DOHH2 (cell line): ENCODE results near the gene RGL3.
"Not testable (repeated sequence)": the region's sequence is repeated elsewhere in the genome, so short reads cannot be mapped to it uniquely, and the experiment has no call there.

Experiments used
- H3F3A ChIP-seq: fragments of 200-600 bp; sonication (generic), shearing (Covaris generic); 2 replicates; pipeline ENCODE4 v1.6.0; 2016; ENCODE audit warnings: antibody characterized with exemption, mild to moderate bottlenecking; ENCODE audit not compliant: control insufficient read depth, insufficient read depth
- H3K27ac ChIP-seq: fragments of 200-600 bp; sonication (generic); 2 replicates; pipeline ENCODE4 v1.5.1; 2014; ENCODE audit warnings: low read depth, mild to moderate bottlenecking, low read length, moderate library complexity
- H3K27me3 ChIP-seq: fragments of 200-600 bp; sonication (generic); 2 replicates; pipeline ENCODE4 v1.6.1; 2014; ENCODE audit warnings: mild to moderate bottlenecking, low read length, mixed read lengths; ENCODE audit not compliant: control insufficient read depth
- H3K36me3 ChIP-seq: fragments of 200-600 bp; sonication (generic); 2 replicates; pipeline ENCODE4 v1.6.1; 2014; ENCODE audit warnings: mild to moderate bottlenecking, low read length, moderate library complexity, mixed read lengths; ENCODE audit not compliant: control insufficient read depth
- H3K4me1 ChIP-seq: fragments of 200-600 bp; sonication (generic); 2 replicates; pipeline ENCODE4 v1.6.1; 2014; ENCODE audit warnings: mild to moderate bottlenecking, low read length, mixed read lengths; ENCODE audit not compliant: control insufficient read depth
- H3K4me2 ChIP-seq: fragments of 200-600 bp; sonication (generic); 2 replicates; pipeline ENCODE4 v1.6.0; 2014; ENCODE audit warnings: mild to moderate bottlenecking, low read length, moderate library complexity
- H3K4me3 ChIP-seq: fragments of 200-600 bp; sonication (generic); 2 replicates; pipeline ENCODE4 v1.5.1; 2014; ENCODE audit warnings: mild to moderate bottlenecking, low read length, mixed read lengths
- H3K79me2 ChIP-seq: fragments of 200-600 bp; sonication (generic); 2 replicates; pipeline ENCODE4 v1.6.1; 2014; ENCODE audit warnings: mild to moderate bottlenecking, low read length, mixed read lengths; ENCODE audit not compliant: control insufficient read depth
- H3K9me2 ChIP-seq: fragments of 200-600 bp; sonication (generic); replicated peaks from 2 replicates; pipeline ENCODE4 v1.6.1; 2014; ENCODE audit warnings: mild to moderate bottlenecking, low read length, mixed read lengths; ENCODE audit not compliant: control insufficient read depth
- H3K9me3 ChIP-seq: fragments of 200-600 bp; sonication (generic); 2 replicates; pipeline ENCODE4 v1.6.1; 2014; ENCODE audit warnings: antibody characterized with exemption, low read length, mixed read lengths; ENCODE audit not compliant: control insufficient read depth, insufficient read depth
- H4K20me1 ChIP-seq: fragments of 200-600 bp; sonication (generic); 2 replicates; pipeline ENCODE4 v1.6.0; 2014; ENCODE audit warnings: low read depth, mild to moderate bottlenecking, antibody characterized with exemption, low read length, moderate library complexity; ENCODE audit not compliant: control insufficient read depth, insufficient read depth
- EZH2phosphoT487 ChIP-seq: fragments of 200-600 bp; sonication (generic); IDR thresholded peaks from 2 replicates; pipeline ENCODE4 v1.6.1; 2017; ENCODE audit warnings: borderline replicate concordance, mild to moderate bottlenecking, antibody characterized with exemption, low read length, moderate library complexity, mixed read lengths
- TF ChIP-seq, protein P1 (sequence below): fragments of 200-600 bp; sonication (generic); IDR thresholded peaks from one replicate; pipeline ENCODE4 v1.5.1; 2014; ENCODE audit warnings: antibody characterized with exemption, mild to moderate bottlenecking, low read depth, low read length; ENCODE audit not compliant: poor library complexity, severe bottlenecking

The RGL3 gene, protein sequence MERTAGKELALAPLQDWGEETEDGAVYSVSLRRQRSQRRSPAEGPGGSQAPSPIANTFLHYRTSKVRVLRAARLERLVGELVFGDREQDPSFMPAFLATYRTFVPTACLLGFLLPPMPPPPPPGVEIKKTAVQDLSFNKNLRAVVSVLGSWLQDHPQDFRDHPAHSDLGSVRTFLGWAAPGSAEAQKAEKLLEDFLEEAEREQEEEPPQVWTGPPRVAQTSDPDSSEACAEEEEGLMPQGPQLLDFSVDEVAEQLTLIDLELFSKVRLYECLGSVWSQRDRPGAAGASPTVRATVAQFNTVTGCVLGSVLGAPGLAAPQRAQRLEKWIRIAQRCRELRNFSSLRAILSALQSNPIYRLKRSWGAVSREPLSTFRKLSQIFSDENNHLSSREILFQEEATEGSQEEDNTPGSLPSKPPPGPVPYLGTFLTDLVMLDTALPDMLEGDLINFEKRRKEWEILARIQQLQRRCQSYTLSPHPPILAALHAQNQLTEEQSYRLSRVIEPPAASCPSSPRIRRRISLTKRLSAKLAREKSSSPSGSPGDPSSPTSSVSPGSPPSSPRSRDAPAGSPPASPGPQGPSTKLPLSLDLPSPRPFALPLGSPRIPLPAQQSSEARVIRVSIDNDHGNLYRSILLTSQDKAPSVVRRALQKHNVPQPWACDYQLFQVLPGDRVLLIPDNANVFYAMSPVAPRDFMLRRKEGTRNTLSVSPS

DNA sequence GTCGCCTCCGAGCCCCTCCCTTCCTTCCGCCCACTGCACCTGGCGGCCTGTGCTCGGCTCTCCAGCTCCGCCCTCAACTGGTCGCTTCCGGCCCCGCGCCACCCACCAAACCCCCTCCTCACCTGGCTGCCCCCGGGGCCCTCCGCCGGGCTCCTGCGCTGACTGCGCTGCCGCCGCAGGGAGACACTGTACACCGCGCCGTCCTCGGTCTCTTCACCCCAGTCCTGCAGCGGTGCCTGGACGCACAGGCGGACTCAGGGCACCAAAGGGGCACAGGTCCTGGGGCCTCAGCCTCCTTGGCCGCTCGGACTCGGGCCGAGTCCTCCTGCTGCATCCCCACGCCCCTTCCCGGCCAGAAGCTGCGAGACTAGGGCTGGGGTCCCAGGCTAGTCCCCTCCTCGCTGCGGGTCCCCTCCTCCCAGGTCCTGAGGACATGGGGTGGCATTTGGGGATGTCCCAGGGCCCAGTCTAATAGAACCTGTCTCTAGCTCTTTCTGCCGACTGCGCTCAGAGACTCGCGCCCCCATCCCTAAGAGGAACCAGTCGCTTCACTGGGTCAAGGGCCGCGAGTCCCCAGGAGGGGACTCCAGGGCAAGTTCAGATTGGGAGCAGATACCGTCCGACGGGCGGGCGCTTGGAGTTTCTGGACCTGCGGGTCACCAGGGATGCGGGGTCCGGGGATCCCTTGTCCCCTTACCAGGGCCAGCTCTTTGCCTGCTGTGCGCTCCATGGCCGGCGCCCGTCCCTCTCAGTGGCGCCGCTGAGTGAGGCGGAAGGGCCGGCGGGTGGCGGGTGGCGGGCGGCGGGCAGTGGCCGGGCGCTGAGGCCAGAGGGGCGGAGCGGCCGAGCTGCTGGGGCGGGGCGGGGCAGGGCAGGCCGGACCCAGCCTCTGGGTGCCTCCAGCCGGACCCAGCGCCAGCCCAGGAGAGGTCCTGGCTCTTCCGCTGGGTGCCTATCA lies at the start of gene RGL3:
Gene RGL3 (minus strand): TSS at position 766 of the 958 bp plus-strand sequence. CDS start 36 bp downstream, at position 730.
- Histone ChIP-seq H3K4me3 (peak within 1 kb of the TSS; percentile 65), H3K4me1 (peaks cover 46% of the 10 kb centered on the region), H3K36me3 (no peaks in the 10 kb centered on the region), H3K9me3 (no peaks in the 10 kb centered on the region), H3K27ac (no peak within 1 kb of the TSS), H4K20me1 (no peaks in the 10 kb centered on the region), H3K27me3 (peaks cover 47% of the 10 kb centered on the region), H3F3A (no peaks in the 10 kb centered on the region; the same call in 1 of the 2 replicates), H3K79me2 (no peaks in the 10 kb centered on the region), H3K4me2 (peak within 1 kb of the TSS; percentile 82), H3K9me2 (no peaks in the 10 kb centered on the region)
- no peak; the same call in 1 of the 2 replicates for TF ChIP-seq EZH2phosphoT487
- TF ChIP-seq, protein P1, sequence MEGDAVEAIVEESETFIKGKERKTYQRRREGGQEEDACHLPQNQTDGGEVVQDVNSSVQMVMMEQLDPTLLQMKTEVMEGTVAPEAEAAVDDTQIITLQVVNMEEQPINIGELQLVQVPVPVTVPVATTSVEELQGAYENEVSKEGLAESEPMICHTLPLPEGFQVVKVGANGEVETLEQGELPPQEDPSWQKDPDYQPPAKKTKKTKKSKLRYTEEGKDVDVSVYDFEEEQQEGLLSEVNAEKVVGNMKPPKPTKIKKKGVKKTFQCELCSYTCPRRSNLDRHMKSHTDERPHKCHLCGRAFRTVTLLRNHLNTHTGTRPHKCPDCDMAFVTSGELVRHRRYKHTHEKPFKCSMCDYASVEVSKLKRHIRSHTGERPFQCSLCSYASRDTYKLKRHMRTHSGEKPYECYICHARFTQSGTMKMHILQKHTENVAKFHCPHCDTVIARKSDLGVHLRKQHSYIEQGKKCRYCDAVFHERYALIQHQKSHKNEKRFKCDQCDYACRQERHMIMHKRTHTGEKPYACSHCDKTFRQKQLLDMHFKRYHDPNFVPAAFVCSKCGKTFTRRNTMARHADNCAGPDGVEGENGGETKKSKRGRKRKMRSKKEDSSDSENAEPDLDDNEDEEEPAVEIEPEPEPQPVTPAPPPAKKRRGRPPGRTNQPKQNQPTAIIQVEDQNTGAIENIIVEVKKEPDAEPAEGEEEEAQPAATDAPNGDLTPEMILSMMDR: no peak

DNA sequence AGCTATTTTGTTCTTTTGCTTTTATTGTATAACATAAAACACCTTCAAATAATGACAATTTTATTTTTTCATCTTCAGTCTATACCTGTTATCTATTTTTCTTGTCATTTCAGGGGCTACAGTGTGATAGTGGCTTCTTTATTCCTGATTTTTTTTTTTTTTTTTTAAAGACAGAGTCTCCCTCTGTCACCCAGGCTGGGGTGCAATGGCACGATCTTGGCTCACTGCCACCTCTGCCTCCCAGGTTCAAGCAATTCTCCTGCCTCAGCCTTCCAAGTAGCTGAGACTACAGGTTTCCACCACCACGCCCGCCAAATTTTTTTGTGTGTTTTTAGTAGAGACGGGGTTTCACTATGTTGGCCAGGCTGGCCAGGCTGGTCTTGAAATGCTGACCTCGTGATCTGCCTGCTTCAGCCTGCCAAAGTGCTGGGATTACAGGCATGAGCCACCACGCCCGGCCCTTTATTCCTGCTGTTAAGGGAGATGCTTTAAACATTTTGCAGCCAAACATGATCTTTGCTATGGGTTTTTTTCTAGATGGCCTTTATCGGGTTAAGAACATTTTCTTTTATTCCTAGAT lies 49.2 kb upstream of the RGL3 start:
- H3K9me3 ChIP-seq: not testable (repeated sequence)

DNA sequence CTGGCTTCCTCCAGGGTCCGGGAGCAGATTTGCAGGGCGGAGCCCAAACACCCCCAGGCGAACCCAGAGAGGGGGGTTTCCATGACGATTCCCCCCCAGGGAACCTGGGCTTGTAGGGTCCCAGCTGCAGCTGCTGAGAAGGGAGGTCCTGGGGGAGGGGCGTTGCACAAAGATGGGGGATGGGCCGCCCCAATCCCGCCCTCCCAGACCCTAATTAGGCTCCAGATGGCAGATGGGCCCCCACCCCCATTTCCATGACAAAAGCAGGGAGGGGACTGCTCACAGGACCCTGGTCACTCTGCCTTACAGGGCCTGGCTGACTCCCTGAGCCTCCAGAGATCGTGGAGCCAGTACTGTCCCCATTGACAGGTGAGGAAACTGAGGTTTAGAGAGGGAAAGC lies 46.5 kb upstream of the RGL3 start:
- H3K4me2 ChIP-seq: no peak overlapping the region
- H3K4me1 ChIP-seq: peaks cover 6% of the 10 kb centered on the region; the same call in 1 of the 2 replicates
- H3K27me3 ChIP-seq: 0 out of 2 replicates have a peak, but pooled peaks cover 3% of the 10 kb centered on the region
- H4K20me1 ChIP-seq: no peaks in the 10 kb centered on the region
- H3F3A ChIP-seq: no peaks in the 10 kb centered on the region
- H3K36me3 ChIP-seq: no peaks in the 10 kb centered on the region
- no peaks in the 10 kb centered on the region for H3K9me2 ChIP-seq
- H3K79me2 ChIP-seq: no peaks in the 10 kb centered on the region
- no peak overlapping the region for H3K4me3 ChIP-seq
- H3K27ac ChIP-seq: no peak overlapping the region
- TF ChIP-seq, protein P1: no peak
- TF ChIP-seq EZH2phosphoT487: no peak
- H3K9me3 ChIP-seq: no peaks in the 10 kb centered on the region

More for the DNA sequence above, 49.2 kb upstream of the RGL3 start:
- H3K4me1 ChIP-seq, H3F3A ChIP-seq, H3K79me2 ChIP-seq, H4K20me1 ChIP-seq, H3K9me2 ChIP-seq, H3K4me2 ChIP-seq, H3K4me3 ChIP-seq, H3K27me3 ChIP-seq, H3K36me3 ChIP-seq, H3K27ac ChIP-seq: not testable (repeated sequence)
